OCI-LY1 (cell line): ENCODE results near the gene RSRP1.

Source experiments
- H2AFZ ChIP-seq: fragments of 200-600 bp; sonication (generic), shearing (Covaris generic); 2 replicates; pipeline ENCODE4 v1.6.0; 2014; ENCODE audit warnings: antibody characterized with exemption, mild to moderate bottlenecking, low read length
- H3F3A ChIP-seq: fragments of 200-600 bp; sonication (generic), shearing (Covaris generic); 2 replicates; pipeline ENCODE4 v1.6.0; 2014; ENCODE audit warnings: mild to moderate bottlenecking, antibody characterized with exemption, low read length, moderate library complexity; ENCODE audit not compliant: insufficient read depth
- H3K27ac ChIP-seq: fragments of 200-600 bp; sonication (generic); 2 replicates; pipeline ENCODE4 v1.5.1; 2014; ENCODE audit warnings: low read length, mixed run types, mild to moderate bottlenecking, low read depth; ENCODE audit not compliant: poor library complexity, severe bottlenecking
- H3K27me3 ChIP-seq: fragments of 200-600 bp; sonication (generic); 2 replicates; pipeline ENCODE4 v1.6.0; 2014; ENCODE audit warnings: antibody characterized with exemption, mild to moderate bottlenecking, low read length, moderate library complexity; ENCODE audit not compliant: insufficient read depth
- H3K36me3 ChIP-seq: fragments of 200-600 bp; sonication (generic); 2 replicates; pipeline ENCODE4 v1.6.1; 2014; ENCODE audit warnings: mild to moderate bottlenecking, antibody characterized with exemption, low read length, moderate library complexity, mixed read lengths; ENCODE audit not compliant: insufficient read depth
- H3K4me1 ChIP-seq: fragments of 200-600 bp; sonication (generic); 2 replicates; pipeline ENCODE4 v1.5.1; 2014; ENCODE audit warnings: mild to moderate bottlenecking, low read length, moderate library complexity; ENCODE audit not compliant: insufficient read depth, severe bottlenecking
- H3K4me2 ChIP-seq: fragments of 200-600 bp; sonication (generic), shearing (Covaris generic); 2 replicates; pipeline ENCODE4 v1.6.1; 2014; ENCODE audit warnings: low read length
- H3K4me3 ChIP-seq: fragments of 200-600 bp; sonication (generic); 2 replicates; pipeline ENCODE4 v1.5.1; 2014; ENCODE audit warnings: low read length, low read depth, mild to moderate bottlenecking, mixed read lengths; ENCODE audit not compliant: poor library complexity, severe bottlenecking
- H3K79me2 ChIP-seq: fragments of 200-600 bp; shearing (Covaris generic); 2 replicates; pipeline ENCODE4 v1.6.1; 2016; ENCODE audit warnings: mixed run types, low read length, mixed read lengths; ENCODE audit not compliant: insufficient read depth
- H3K9ac ChIP-seq: fragments of 200-600 bp; sonication (generic), shearing (Covaris generic); 2 replicates; pipeline ENCODE4 v1.6.1; 2014; ENCODE audit warnings: mild to moderate bottlenecking, low read length, mixed read lengths
- H3K9me2 ChIP-seq: fragments of 200-600 bp; sonication (generic), shearing (Covaris generic); 2 replicates; pipeline ENCODE4 v1.6.1; 2014; ENCODE audit warnings: low read depth, mild to moderate bottlenecking, low read length, mixed read lengths
- H3K9me3 ChIP-seq: fragments of 200-600 bp; shearing (Covaris generic); 2 replicates; pipeline ENCODE4 v1.6.1; 2014; ENCODE audit warnings: low read length, mixed read lengths
- H4K20me1 ChIP-seq: fragments of 200-600 bp; sonication (generic), shearing (Covaris generic); 2 replicates; pipeline ENCODE4 v1.6.0; 2016; ENCODE audit warnings: mild to moderate bottlenecking, low read length; ENCODE audit not compliant: insufficient read depth
- EZH2 ChIP-seq: fragments of 200-600 bp; sonication (generic), shearing (Covaris generic); IDR thresholded peaks from 2 replicates; pipeline ENCODE4 v1.8.0; 2017; ENCODE audit warnings: borderline replicate concordance, mixed run types, mild to moderate bottlenecking, antibody characterized with exemption, low read length, moderate library complexity, mixed read lengths
- TF ChIP-seq, protein P1 (sequence below): fragments of 200-600 bp; sonication (generic), shearing (Covaris generic); IDR thresholded peaks from 2 replicates; pipeline ENCODE4 v1.5.1; 2017; ENCODE audit warnings: mild to moderate bottlenecking, antibody characterized with exemption, low read length, moderate library complexity, mixed read lengths

RSRP1 gene

DNA sequence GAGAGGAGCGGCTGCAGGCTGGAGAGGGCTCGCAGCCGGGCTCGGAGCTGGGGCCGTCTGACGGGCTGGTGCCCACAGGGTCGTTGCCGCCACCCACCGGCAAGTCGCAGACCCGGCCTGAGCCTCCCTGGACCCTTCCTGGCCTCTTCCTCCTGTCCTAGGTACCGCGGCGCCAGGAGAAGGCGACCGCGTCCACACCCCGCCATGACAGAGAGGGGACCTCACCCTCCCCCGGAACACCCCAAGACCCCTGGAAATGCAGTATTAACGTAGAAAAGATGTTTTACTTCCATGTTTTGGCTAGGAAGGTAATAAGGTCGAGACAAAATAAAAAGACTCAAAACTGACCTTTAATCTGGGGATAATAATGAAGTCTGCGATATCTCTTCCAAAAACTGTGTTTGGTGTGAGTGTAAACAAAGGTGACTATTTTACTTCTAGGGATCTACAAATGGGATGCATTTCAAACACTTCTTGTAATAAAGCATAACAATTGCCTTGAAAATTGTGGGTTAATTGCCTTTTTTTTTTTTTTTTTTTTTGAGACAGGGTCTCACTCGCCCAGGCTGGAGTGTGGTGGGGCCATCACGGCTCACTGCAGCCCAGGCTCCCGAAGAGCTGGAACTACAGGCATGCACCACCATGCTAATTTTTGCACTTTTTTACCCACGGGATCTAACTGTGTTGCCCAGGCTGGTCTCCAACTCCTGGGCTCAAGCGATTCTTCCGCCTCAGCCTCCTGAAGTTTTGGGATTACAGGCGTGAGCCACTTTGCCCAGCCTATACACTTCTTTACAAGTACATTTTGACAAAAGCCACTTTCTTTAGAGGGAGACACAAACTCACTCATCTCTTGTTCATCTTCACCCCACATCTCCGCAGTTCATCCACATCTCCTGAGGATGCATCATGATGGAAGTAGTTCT, 838 bp upstream of the RSRP1 start:
- peak overlapping the region; percentile 77 for H3K4me2 ChIP-seq
- peaks cover 34% of the 10 kb centered on the region for H3K36me3 ChIP-seq
- H3K4me3 ChIP-seq: peak overlapping the region; percentile 84
- no peaks in the 10 kb centered on the region for H3K27me3 ChIP-seq
- peaks cover 2% of the 10 kb centered on the region; the same call in 1 of the 2 replicates for H4K20me1 ChIP-seq
- TF ChIP-seq, protein P1, sequence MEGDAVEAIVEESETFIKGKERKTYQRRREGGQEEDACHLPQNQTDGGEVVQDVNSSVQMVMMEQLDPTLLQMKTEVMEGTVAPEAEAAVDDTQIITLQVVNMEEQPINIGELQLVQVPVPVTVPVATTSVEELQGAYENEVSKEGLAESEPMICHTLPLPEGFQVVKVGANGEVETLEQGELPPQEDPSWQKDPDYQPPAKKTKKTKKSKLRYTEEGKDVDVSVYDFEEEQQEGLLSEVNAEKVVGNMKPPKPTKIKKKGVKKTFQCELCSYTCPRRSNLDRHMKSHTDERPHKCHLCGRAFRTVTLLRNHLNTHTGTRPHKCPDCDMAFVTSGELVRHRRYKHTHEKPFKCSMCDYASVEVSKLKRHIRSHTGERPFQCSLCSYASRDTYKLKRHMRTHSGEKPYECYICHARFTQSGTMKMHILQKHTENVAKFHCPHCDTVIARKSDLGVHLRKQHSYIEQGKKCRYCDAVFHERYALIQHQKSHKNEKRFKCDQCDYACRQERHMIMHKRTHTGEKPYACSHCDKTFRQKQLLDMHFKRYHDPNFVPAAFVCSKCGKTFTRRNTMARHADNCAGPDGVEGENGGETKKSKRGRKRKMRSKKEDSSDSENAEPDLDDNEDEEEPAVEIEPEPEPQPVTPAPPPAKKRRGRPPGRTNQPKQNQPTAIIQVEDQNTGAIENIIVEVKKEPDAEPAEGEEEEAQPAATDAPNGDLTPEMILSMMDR: peak; percentile 48
- TF ChIP-seq EZH2: no peak
- H3K27ac ChIP-seq: peak overlapping the region; percentile 81
- H3K9me3 ChIP-seq: no peaks in the 10 kb centered on the region
- H3K9me2 ChIP-seq: no peaks in the 10 kb centered on the region
- H3F3A ChIP-seq: 0 out of 2 replicates have a peak, but pooled peaks cover 6% of the 10 kb centered on the region
- H2AFZ ChIP-seq: no peak overlapping the region
- H3K79me2 ChIP-seq: peaks cover 24% of the 10 kb centered on the region
- peak overlapping the region; percentile 87 for H3K9ac ChIP-seq
- peaks cover 21% of the 10 kb centered on the region for H3K4me1 ChIP-seq

DNA sequence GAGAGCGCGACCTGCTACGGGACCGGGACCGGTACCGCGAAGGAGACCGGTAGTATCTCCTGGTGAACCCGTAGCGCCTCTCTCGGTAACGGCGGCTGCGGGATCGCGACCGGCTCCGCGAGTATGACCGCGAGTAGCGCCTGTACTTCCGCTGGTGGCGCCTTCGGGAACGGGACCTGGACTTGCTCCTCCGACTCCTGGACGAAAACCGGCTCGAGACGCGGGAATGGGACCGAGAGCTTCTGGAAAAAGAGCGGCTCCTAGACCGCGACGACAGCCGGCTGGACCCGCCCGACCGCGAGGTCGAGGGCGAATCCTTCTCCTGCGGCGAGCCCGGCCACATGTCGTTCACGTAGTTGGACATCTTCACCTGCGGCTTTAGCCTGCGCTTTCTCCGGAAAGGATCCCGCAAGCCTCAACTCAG, 642 bp downstream of the RSRP1 start:
- Histone ChIP-seq H3K27ac (peak overlapping the region; percentile 81), H3K79me2 (peaks cover 24% of the 10 kb centered on the region), H3K9me3 (no peaks in the 10 kb centered on the region), H3K27me3 (no peaks in the 10 kb centered on the region), H4K20me1 (peaks cover 2% of the 10 kb centered on the region; the same call in 1 of the 2 replicates), H3K36me3 (peaks cover 49% of the 10 kb centered on the region), H3K9me2 (no peaks in the 10 kb centered on the region), H2AFZ (no peak overlapping the region), H3K4me3 (peak overlapping the region; percentile 84), H3K4me1 (peaks cover 26% of the 10 kb centered on the region), H3K4me2 (peak overlapping the region; percentile 77), H3F3A (0 out of 2 replicates have a peak, but pooled peaks cover 6% of the 10 kb centered on the region), H3K9ac (peak overlapping the region; percentile 87)
- no peak for TF ChIP-seq EZH2
- TF ChIP-seq, protein P1: peak; percentile 5; the same call in 1 of the 2 replicates

DNA sequence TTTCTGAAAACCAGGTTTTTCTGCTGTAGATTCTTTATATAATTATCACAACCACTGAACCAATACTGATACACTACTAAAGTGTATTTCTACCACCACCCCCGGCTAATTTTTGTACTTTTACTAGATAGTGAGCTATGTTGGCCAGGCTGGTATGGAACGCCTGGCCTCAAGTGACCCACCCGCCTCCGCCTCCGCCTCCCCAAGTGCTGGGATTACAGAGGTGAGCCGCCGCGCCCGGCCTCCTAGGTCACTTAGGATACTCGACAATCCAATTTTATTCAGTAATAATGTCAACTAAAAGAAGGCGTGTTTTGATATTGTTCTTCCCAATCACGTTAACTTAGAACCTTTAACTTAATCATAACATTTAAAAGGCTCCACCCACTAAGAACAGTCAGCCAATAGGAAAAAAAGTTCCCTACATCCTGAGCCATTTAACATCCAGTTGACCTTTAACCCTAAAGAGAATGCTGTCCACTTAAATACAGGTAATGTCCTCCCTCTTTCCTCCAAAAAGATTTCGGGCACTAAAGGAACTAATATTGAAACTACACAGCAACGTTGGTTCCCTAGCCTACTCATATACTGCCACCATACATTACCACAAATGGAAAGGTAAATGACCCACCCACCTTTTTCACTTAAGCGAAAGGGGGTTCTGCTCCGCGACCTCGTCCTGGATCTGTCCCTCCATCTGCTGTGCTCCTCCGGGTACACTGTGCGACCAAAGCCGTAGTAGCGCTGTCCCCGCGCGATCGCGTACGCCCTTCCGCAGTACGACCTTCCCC, 1.2 kb downstream of the RSRP1 start:
- H3K9me3 ChIP-seq: no peaks in the 10 kb centered on the region
- H3K9ac ChIP-seq: peak overlapping the region; percentile 87
- 0 out of 2 replicates have a peak, but pooled peaks cover 6% of the 10 kb centered on the region for H3F3A ChIP-seq
- no peak overlapping the region for H2AFZ ChIP-seq
- H3K27ac ChIP-seq: peak overlapping the region; percentile 81
- H3K4me2 ChIP-seq: peak overlapping the region; percentile 77
- TF ChIP-seq EZH2: no peak
- TF ChIP-seq, protein P1: no peak
- peaks cover 30% of the 10 kb centered on the region for H3K4me1 ChIP-seq
- peaks cover 2% of the 10 kb centered on the region; the same call in 1 of the 2 replicates for H4K20me1 ChIP-seq
- H3K27me3 ChIP-seq: no peaks in the 10 kb centered on the region
- H3K9me2 ChIP-seq: no peaks in the 10 kb centered on the region
- H3K4me3 ChIP-seq: peak overlapping the region; percentile 84
- H3K36me3 ChIP-seq: peaks cover 53% of the 10 kb centered on the region
- H3K79me2 ChIP-seq: peaks cover 24% of the 10 kb centered on the region
